Muscle of leg (tissue), 11 donors: ENCODE results near the gene MYCN. TPM values are rescaled to one million over a fixed set of nuclear protein-coding genes. Genes with fewer than 3 reads are reported as not detected.
"Not testable (repeated sequence)": the region's sequence is repeated elsewhere in the genome, so short reads cannot be mapped to it uniquely, and the experiment has no call there.

Experiments
- DNase-seq: peaks from one replicate; pipeline ENCODE4 v3.0.0; 2013
- H3K27ac ChIP-seq: one replicate; pipeline ENCODE4 v1.5.1; 2013; ENCODE audit warnings: mild to moderate bottlenecking, low read length, control low read depth
- H3K27me3 ChIP-seq: one replicate; pipeline ENCODE4 v1.6.1; 2013; ENCODE audit warnings: low read length; ENCODE audit not compliant: control insufficient read depth, insufficient read depth
- H3K36me3 ChIP-seq: one replicate; pipeline ENCODE4 v1.6.1; 2013; ENCODE audit warnings: low read length; ENCODE audit not compliant: control insufficient read depth, insufficient read depth
- H3K4me1 ChIP-seq: one replicate; pipeline ENCODE4 v1.6.1; 2013; ENCODE audit warnings: low read length; ENCODE audit not compliant: control insufficient read depth, insufficient read depth
- H3K4me3 ChIP-seq: one replicate; pipeline ENCODE4 v1.5.1; 2013; ENCODE audit warnings: low read length, control low read depth
- H3K9me3 ChIP-seq: replicated peaks from 2 replicates; pipeline ENCODE4 v1.6.1; 2013; ENCODE audit warnings: low read depth, low read length; ENCODE audit not compliant: control insufficient read depth
- WGBS: methylation state at CpG from one replicate; pipeline ENCODE4 v1.1.5; 2013; ENCODE audit warnings: missing lambda C conversion rate; ENCODE audit not compliant: insufficient coverage; 5-methylcytosine and 5-hydroxymethylcytosine counted together
- polyA plus RNA-seq, 8 donors: library from polyadenylated mRNA; unstranded; fragments of 120-200 nt; gene quantifications; one replicate each; pipeline versions ENCODE4 v1.2.1 to v1.2.3, GENCODE V29; 2013; ENCODE audit warnings: inconsistent platforms in 1 of 8, low replicate concordance in 1 of 8; ENCODE audit not compliant: insufficient read length in 8 of 8, insufficient read depth in 1 of 8
- total RNA-seq: library from RNA; stranded (reverse); fragments of 120-200 nt; gene quantifications from one replicate; pipeline ENCODE4 v1.2.4, GENCODE V29; 2013

Gene MYCN
- total and polyA plus RNA-seq, 9 donors = 5.5 to 9.2 (median 6.6) TPM

- not testable (repeated sequence) for H3K27ac ChIP-seq
These were observed 11.6 kb downstream of the MYCN start for GRCh38 chr2:15951936-15952335.

GRCh38 chr2:15952451-15953146 is 12.2 kb downstream of the MYCN start:
- Histone ChIP-seq H3K4me1 (no peaks in the 10 kb centered on the region), H3K4me3 (no peak overlapping the region), H3K9me3 (no peaks in the 10 kb centered on the region), H3K27me3 (no peaks in the 10 kb centered on the region), H3K27ac (no peak overlapping the region), H3K36me3 (no peaks in the 10 kb centered on the region)
- 44% methylated on average over 1 of the region's 10 CpGs for WGBS
- DNase-seq = no peak

More at GRCh38 chr2:15951936-15952335, 11.6 kb downstream of the MYCN start:
- WGBS = over 99% methylated on average over 6 of the region's 11 CpGs
- H3K27me3 ChIP-seq, H3K9me3 ChIP-seq, H3K36me3 ChIP-seq, H3K4me3 ChIP-seq, H3K4me1 ChIP-seq, DNase-seq: not testable (repeated sequence)

GRCh38 chr2:15953147-15953630 is 12.8 kb downstream of the MYCN start:
- H3K4me1 ChIP-seq = no peaks in the 10 kb centered on the region
- no peak overlapping the region for H3K4me3 ChIP-seq
- DNase-seq = no peak
- H3K9me3 ChIP-seq = no peaks in the 10 kb centered on the region
- no peaks in the 10 kb centered on the region for H3K36me3 ChIP-seq
- 67% methylated on average over 1 of the region's 6 CpGs for WGBS
- H3K27me3 ChIP-seq = no peaks in the 10 kb centered on the region
- H3K27ac ChIP-seq = no peak overlapping the region

GRCh38 chr2:15953891-15954680 is 13.7 kb downstream of the MYCN start:
- DNase-seq = no peak
- H3K9me3 ChIP-seq = no peaks in the 10 kb centered on the region
- no peaks in the 10 kb centered on the region for H3K36me3 ChIP-seq
- 50% methylated on average over 1 of the region's 6 CpGs for WGBS
- no peak overlapping the region for H3K4me3 ChIP-seq
- no peaks in the 10 kb centered on the region for H3K27me3 ChIP-seq
- H3K27ac ChIP-seq = no peak overlapping the region
- H3K4me1 ChIP-seq = no peaks in the 10 kb centered on the region

GRCh38 chr2:15954761-15955160 is 14.4 kb downstream of the MYCN start:
- Histone ChIP-seq H3K4me1 (no peaks in the 10 kb centered on the region), H3K9me3 (no peaks in the 10 kb centered on the region), H3K27me3 (no peaks in the 10 kb centered on the region), H3K36me3 (no peaks in the 10 kb centered on the region), H3K27ac (no peak overlapping the region), H3K4me3 (no peak overlapping the region)
- 88% methylated on average over 3 of the region's 8 CpGs for WGBS
- no peak for DNase-seq

- Histone ChIP-seq H3K27ac (no peak overlapping the region), H3K27me3 (no peaks in the 10 kb centered on the region), H3K4me3 (no peak overlapping the region), H3K36me3 (no peaks in the 10 kb centered on the region), H3K4me1 (no peaks in the 10 kb centered on the region), H3K9me3 (no peaks in the 10 kb centered on the region)
- no peak for DNase-seq
- 91% methylated on average over 3 of the region's 7 CpGs for WGBS
These were observed 15.1 kb downstream of the MYCN start for GRCh38 chr2:15955232-15955988.

- no peaks in the 10 kb centered on the region for H3K9me3 ChIP-seq
- H3K36me3 ChIP-seq = no peaks in the 10 kb centered on the region
- DNase-seq = peak; percentile 11
- 82% methylated on average over 8 of the region's 9 CpGs for WGBS
- H3K4me3 ChIP-seq = no peak overlapping the region
- H3K27me3 ChIP-seq = no peaks in the 10 kb centered on the region
- H3K27ac ChIP-seq = no peak overlapping the region
- no peaks in the 10 kb centered on the region for H3K4me1 ChIP-seq
These were observed 15.9 kb downstream of the MYCN start for GRCh38 chr2:15956230-15956629.

- H3K27ac ChIP-seq = no peak overlapping the region
- no peak overlapping the region for H3K4me3 ChIP-seq
- H3K27me3 ChIP-seq = no peaks in the 10 kb centered on the region
- H3K36me3 ChIP-seq = no peaks in the 10 kb centered on the region
- no peaks in the 10 kb centered on the region for H3K4me1 ChIP-seq
- H3K9me3 ChIP-seq = no peaks in the 10 kb centered on the region
- DNase-seq = peak; percentile 7
- WGBS = 85% methylated on average over 7 of the region's 16 CpGs
These were observed 16.7 kb downstream of the MYCN start for GRCh38 chr2:15956751-15957736.

- Histone ChIP-seq H3K36me3 (no peaks in the 10 kb centered on the region), H3K27ac (no peak overlapping the region), H3K4me3 (no peak overlapping the region), H3K27me3 (no peaks in the 10 kb centered on the region), H3K9me3 (no peaks in the 10 kb centered on the region), H3K4me1 (no peaks in the 10 kb centered on the region)
- no peak for DNase-seq
- WGBS = 84% methylated on average over 6 of the region's 11 CpGs
These were observed 17.7 kb downstream of the MYCN start for GRCh38 chr2:15957881-15958713.
